ENCODE measurements around the gene SBK1. TPM values are rescaled to one million over a fixed set of nuclear protein-coding genes. Genes with fewer than 3 reads are reported as not detected.

The SBK1 gene
- total and polyA plus RNA-seq, 2 of the 4 experiments (the other 2 are of a cell fraction), result under 0.01 to 0.05 TPM

GRCh38 chr16:28289939-28290858 lies 2.1 kb upstream of the SBK1 start:
- H4K8ac ChIP-seq (ENCODE audit: low read depth in 2 of 2, low read length in 2 of 2), result no peak overlapping the region
- TF ChIP-seq BHLHE40 (IDR thresholded peaks at IDR 0.05; ENCODE audit: low read depth, low read length), result no peak
- no peak for TF ChIP-seq RCOR1 (IDR thresholded peaks at IDR 0.05; ENCODE audit: insufficient replicate concordance, low read length)
- no peak for TF ChIP-seq FOS (IDR thresholded peaks at IDR 0.05; ENCODE audit: low read depth, low read length)
- TF ChIP-seq MXI1 (IDR thresholded peaks at IDR 0.05; ENCODE audit: borderline replicate concordance, low read depth, low read length), result no peak
- no peak for TF ChIP-seq CHD1 (IDR thresholded peaks at IDR 0.05; ENCODE audit: low read depth, low read length)
- no TSS peak for BruUV-seq (replicated peaks)
- H4K91ac ChIP-seq (ENCODE audit: insufficient read depth, low read depth, low read length), result no peak overlapping the region
- WGBS, 2 experiments (ENCODE audit: extremely low coverage in 2 of 2, insufficient read length in 1 of 2), result 100% methylated on average over 2 of the region's 10 CpGs; no CpG with 5 or more reads in 1 of the 2 experiments
- H3K4ac ChIP-seq (ENCODE audit: low read depth, low read length), result no peak overlapping the region
- dilution Hi-C loops (cut with HindIII; ENCODE audit: low sequenced_read_pairs, unreplicated experiment), result no loop called here
- H2AK9ac ChIP-seq (replicated peaks; ENCODE audit: low read depth, low read length, poor library complexity), result no peak overlapping the region
- H3K9me3 ChIP-seq (ENCODE audit: control insufficient read depth, insufficient read depth, low read length), result no peaks in the 10 kb centered on the region
- no peak overlapping the region for H3K18ac ChIP-seq (ENCODE audit: low read depth, low read length)
- H3K14ac ChIP-seq (replicated peaks; ENCODE audit: low read depth, low read length), result no peak overlapping the region
- no peak overlapping the region for H3K9ac ChIP-seq (ENCODE audit: low read depth, low read length)
- H3K36me3 ChIP-seq (ENCODE audit: control insufficient read depth, insufficient read depth, low read length), result no peaks in the 10 kb centered on the region
- no peak overlapping the region for H3K4me3 ChIP-seq (ENCODE audit: insufficient read depth, low read depth, low read length)
- in situ Hi-C loops (cut with MboI; ENCODE audit: low sequenced_read_pairs), result loop anchor here (10.0 kb wide), 1 partner anchor 315 kb away; no protein-coding TSS in a partner anchor
- no peak overlapping the region for H2BK5ac ChIP-seq (ENCODE audit: low read depth, low read length, poor library complexity, severe bottlenecking)
- H2BK15ac ChIP-seq (ENCODE audit: low read depth, low read length), result no peak overlapping the region
- no peak overlapping the region for H3K56ac ChIP-seq (ENCODE audit: extremely low read depth, insufficient read depth, low read length)
- DNase-seq (no peak), ATAC-seq (ENCODE audit: low read depth) (no peak)
- no peak overlapping the region for H2AFZ ChIP-seq (replicated peaks; ENCODE audit: low read length, poor library complexity)
- no peak overlapping the region for H2BK120ac ChIP-seq (ENCODE audit: low read depth, low read length)
- intact Hi-C loops (cut with micrococcal nuclease), result no loop called here
- ChIA-PET POLR2A (ENCODE audit: unreplicated experiment) (no interaction called here), CTCF (no interaction called here)
- no peaks in the 10 kb centered on the region for H3K4me1 ChIP-seq (ENCODE audit: control insufficient read depth, insufficient read depth, low read length)
- H4K20me1 ChIP-seq (ENCODE audit: insufficient read depth, low read length), result peaks cover 7% of the 10 kb centered on the region; the same call in 1 of the 2 replicates
- no peak overlapping the region for H4K5ac ChIP-seq (ENCODE audit: low read depth, low read length)
- no peaks in the 10 kb centered on the region for H3K79me1 ChIP-seq (ENCODE audit: low read depth in 1 of 2, low read length in 2 of 2)
- H3K27ac ChIP-seq (ENCODE audit: insufficient read depth, low read length), result no peak overlapping the region
- peaks cover 47% of the 10 kb centered on the region for H3K27me3 ChIP-seq (ENCODE audit: control insufficient read depth, insufficient read depth, low read length)
- no peak overlapping the region for H3K23ac ChIP-seq (ENCODE audit: low read depth, low read length)
- peaks cover 4% of the 10 kb centered on the region; the same call in 1 of the 2 replicates for H3K9me1 ChIP-seq (ENCODE audit: insufficient read depth, low read length)
- H2AK5ac ChIP-seq (ENCODE audit: low read depth, low read length), result no peak overlapping the region
- no peak overlapping the region for H3K4me2 ChIP-seq (ENCODE audit: low read depth, low read length)
- H2BK20ac ChIP-seq (ENCODE audit: low read depth, low read length), result no peak overlapping the region

Measured in IMR-90 (cell line).